ENCODE measurements around the gene ARHGAP20.
"Not testable (repeated sequence)": the region's sequence is repeated elsewhere in the genome, so short reads cannot be mapped to it uniquely, and the experiment has no call there.

The ARHGAP20 gene

DNA sequence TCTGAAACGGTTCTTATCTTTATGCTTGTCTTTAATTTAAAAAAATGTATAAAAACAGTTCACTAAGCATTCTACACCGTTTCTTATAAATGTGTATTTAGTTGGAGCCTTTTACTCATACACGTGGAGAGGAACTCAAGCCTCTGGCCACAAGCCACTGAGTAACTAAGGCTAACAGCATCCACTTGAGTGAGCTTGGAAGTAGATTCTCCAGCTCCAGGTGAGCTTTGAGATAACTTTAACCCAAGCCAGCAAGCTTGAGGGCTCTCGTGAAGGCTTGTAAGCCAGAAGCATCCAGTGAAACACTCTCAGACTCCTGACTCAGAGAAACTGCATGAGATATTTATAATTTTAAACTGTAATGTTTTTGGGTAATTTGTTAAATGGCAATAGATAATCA lies 82.6 kb downstream of the ARHGAP20 start:
- no peaks in the 10 kb centered on the region for H3K27me3 ChIP-seq (replicated peaks; ENCODE audit: insufficient read depth, low read length)
- no peak overlapping the region for H2AFZ ChIP-seq (ENCODE audit: low read length)
- no peaks in the 10 kb centered on the region for H3K4me1 ChIP-seq (ENCODE audit: low read length)
- TF ChIP-seq EZH2 (optimal IDR thresholded peaks at IDR 0.05; ENCODE audit: low read depth, low read length) (no peak), EZH2phosphoT487 (IDR thresholded peaks at IDR 0.05; ENCODE audit: low read length) (no peak), CTCF (IDR thresholded peaks at IDR 0.05; ENCODE audit: low read length) (no peak)
- no peaks in the 10 kb centered on the region for H3K9me3 ChIP-seq (replicated peaks; ENCODE audit: insufficient read depth, low read length)
- DNase-seq, result no peak
- no peaks in the 10 kb centered on the region for H3F3A ChIP-seq (ENCODE audit: insufficient read depth, low read length)
- H3K79me2 ChIP-seq (ENCODE audit: low read length), result no peaks in the 10 kb centered on the region
- H3K9ac ChIP-seq (ENCODE audit: low read length), result no peak overlapping the region
- no peaks in the 10 kb centered on the region for H4K20me1 ChIP-seq (ENCODE audit: insufficient read depth, low read length)
- no peak overlapping the region for H3K4me3 ChIP-seq (ENCODE audit: low read length)
- H3K4me2 ChIP-seq (ENCODE audit: low read depth, low read length), result no peak overlapping the region
- no peaks in the 10 kb centered on the region for H3K9me2 ChIP-seq (replicated peaks; ENCODE audit: insufficient read depth, low read length)
- H3K36me3 ChIP-seq (replicated peaks; ENCODE audit: insufficient read depth, low read length), result no peaks in the 10 kb centered on the region
- no peak overlapping the region for H3K27ac ChIP-seq (ENCODE audit: low read length)

- Histone ChIP-seq H3K4me3 (ENCODE audit: low read length) (no peak overlapping the region), H3K9me3 (replicated peaks; ENCODE audit: insufficient read depth, low read length) (no peaks in the 10 kb centered on the region), H3K9ac (ENCODE audit: low read length) (no peak overlapping the region), H3K27ac (ENCODE audit: low read length) (no peak overlapping the region), H3K4me1 (ENCODE audit: low read length) (no peaks in the 10 kb centered on the region), H3F3A (ENCODE audit: insufficient read depth, low read length) (no peaks in the 10 kb centered on the region), H3K36me3 (replicated peaks; ENCODE audit: insufficient read depth, low read length) (no peaks in the 10 kb centered on the region), H3K4me2 (ENCODE audit: low read depth, low read length) (no peak overlapping the region), H4K20me1 (ENCODE audit: insufficient read depth, low read length) (no peaks in the 10 kb centered on the region), H3K27me3 (replicated peaks; ENCODE audit: insufficient read depth, low read length) (no peaks in the 10 kb centered on the region), H3K79me2 (ENCODE audit: low read length) (no peaks in the 10 kb centered on the region), H3K9me2 (replicated peaks; ENCODE audit: insufficient read depth, low read length) (no peaks in the 10 kb centered on the region), H2AFZ (ENCODE audit: low read length) (no peak overlapping the region)
- no peak for DNase-seq
- TF ChIP-seq CTCF (IDR thresholded peaks at IDR 0.05; ENCODE audit: low read length), result no peak
- TF ChIP-seq EZH2phosphoT487 (IDR thresholded peaks at IDR 0.05; ENCODE audit: low read length), result no peak
- TF ChIP-seq EZH2 (optimal IDR thresholded peaks at IDR 0.05; ENCODE audit: low read depth, low read length), result no peak
These were observed 90.4 kb downstream of the ARHGAP20 start for GRCh38 chr11:110621826-110622225.

- not testable (repeated sequence) for H3K4me3 ChIP-seq (ENCODE audit: low read length); H3K4me2 ChIP-seq (ENCODE audit: low read depth, low read length); H3K79me2 ChIP-seq (ENCODE audit: low read length); H3K27me3 ChIP-seq (replicated peaks; ENCODE audit: insufficient read depth, low read length); DNase-seq; H3K27ac ChIP-seq (ENCODE audit: low read length); H3F3A ChIP-seq (ENCODE audit: insufficient read depth, low read length); H4K20me1 ChIP-seq (ENCODE audit: insufficient read depth, low read length); H3K9me3 ChIP-seq (replicated peaks; ENCODE audit: insufficient read depth, low read length); H3K9ac ChIP-seq (ENCODE audit: low read length); H3K36me3 ChIP-seq (replicated peaks; ENCODE audit: insufficient read depth, low read length); H2AFZ ChIP-seq (ENCODE audit: low read length); H3K4me1 ChIP-seq (ENCODE audit: low read length); H3K9me2 ChIP-seq (replicated peaks; ENCODE audit: insufficient read depth, low read length)
These were observed 92.9 kb downstream of the ARHGAP20 start for GRCh38 chr11:110619366-110619765.

GRCh38 chr11:110614031-110614430 lies 98.2 kb downstream of the ARHGAP20 start:
- H4K20me1 ChIP-seq (ENCODE audit: insufficient read depth, low read length), result no peaks in the 10 kb centered on the region
- H3K4me1 ChIP-seq (ENCODE audit: low read length), result no peaks in the 10 kb centered on the region
- H3K27me3 ChIP-seq (replicated peaks; ENCODE audit: insufficient read depth, low read length), result no peaks in the 10 kb centered on the region
- no peak overlapping the region for H3K9ac ChIP-seq (ENCODE audit: low read length)
- no peak overlapping the region for H3K4me2 ChIP-seq (ENCODE audit: low read depth, low read length)
- no peak overlapping the region for H3K27ac ChIP-seq (ENCODE audit: low read length)
- no peak for DNase-seq
- H3K4me3 ChIP-seq (ENCODE audit: low read length), result no peak overlapping the region
- H3K79me2 ChIP-seq (ENCODE audit: low read length), result no peaks in the 10 kb centered on the region
- no peaks in the 10 kb centered on the region for H3F3A ChIP-seq (ENCODE audit: insufficient read depth, low read length)
- no peak overlapping the region for H2AFZ ChIP-seq (ENCODE audit: low read length)
- TF ChIP-seq EZH2phosphoT487 (IDR thresholded peaks at IDR 0.05; ENCODE audit: low read length) (no peak), EZH2 (optimal IDR thresholded peaks at IDR 0.05; ENCODE audit: low read depth, low read length) (no peak), CTCF (IDR thresholded peaks at IDR 0.05; ENCODE audit: low read length) (no peak)
- no peaks in the 10 kb centered on the region for H3K9me3 ChIP-seq (replicated peaks; ENCODE audit: insufficient read depth, low read length)
- H3K36me3 ChIP-seq (replicated peaks; ENCODE audit: insufficient read depth, low read length), result no peaks in the 10 kb centered on the region
- H3K9me2 ChIP-seq (replicated peaks; ENCODE audit: insufficient read depth, low read length), result no peaks in the 10 kb centered on the region
